GM12873 (cell line): ENCODE data around the gene AFF3.

ENCODE experiments used
- TF ChIP-seq, protein P1 (sequence below): IDR thresholded peaks from 2 replicates; pipeline ENCODE4 v1.5.1; 2012; ENCODE audit warnings: low read depth, mild to moderate bottlenecking, moderate library complexity, low read length, control low read depth; ENCODE audit not compliant: insufficient read depth; ENCODE audit errors: missing control alignments

Gene AFF3

DNA sequence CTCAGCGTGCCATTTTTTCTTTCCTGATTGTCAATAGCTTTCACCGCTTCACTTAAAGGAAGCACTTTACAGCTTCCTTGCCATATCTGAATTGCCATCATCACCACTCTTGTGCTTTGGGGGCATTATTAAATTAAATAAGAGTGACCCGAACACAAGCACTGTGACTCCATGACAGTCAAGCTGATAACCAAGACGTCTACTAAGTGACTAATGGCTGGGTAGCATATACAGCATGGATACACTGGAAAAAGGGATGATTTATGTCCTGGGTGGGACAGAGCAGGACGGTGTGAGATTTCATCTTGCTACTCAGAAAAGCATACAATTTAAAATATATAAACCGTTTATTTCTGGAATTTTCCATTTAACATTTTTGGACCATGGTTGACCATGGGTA lies 24.3 kb upstream of the AFF3 start:
- TF ChIP-seq, protein P1, sequence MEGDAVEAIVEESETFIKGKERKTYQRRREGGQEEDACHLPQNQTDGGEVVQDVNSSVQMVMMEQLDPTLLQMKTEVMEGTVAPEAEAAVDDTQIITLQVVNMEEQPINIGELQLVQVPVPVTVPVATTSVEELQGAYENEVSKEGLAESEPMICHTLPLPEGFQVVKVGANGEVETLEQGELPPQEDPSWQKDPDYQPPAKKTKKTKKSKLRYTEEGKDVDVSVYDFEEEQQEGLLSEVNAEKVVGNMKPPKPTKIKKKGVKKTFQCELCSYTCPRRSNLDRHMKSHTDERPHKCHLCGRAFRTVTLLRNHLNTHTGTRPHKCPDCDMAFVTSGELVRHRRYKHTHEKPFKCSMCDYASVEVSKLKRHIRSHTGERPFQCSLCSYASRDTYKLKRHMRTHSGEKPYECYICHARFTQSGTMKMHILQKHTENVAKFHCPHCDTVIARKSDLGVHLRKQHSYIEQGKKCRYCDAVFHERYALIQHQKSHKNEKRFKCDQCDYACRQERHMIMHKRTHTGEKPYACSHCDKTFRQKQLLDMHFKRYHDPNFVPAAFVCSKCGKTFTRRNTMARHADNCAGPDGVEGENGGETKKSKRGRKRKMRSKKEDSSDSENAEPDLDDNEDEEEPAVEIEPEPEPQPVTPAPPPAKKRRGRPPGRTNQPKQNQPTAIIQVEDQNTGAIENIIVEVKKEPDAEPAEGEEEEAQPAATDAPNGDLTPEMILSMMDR: no peak

DNA sequence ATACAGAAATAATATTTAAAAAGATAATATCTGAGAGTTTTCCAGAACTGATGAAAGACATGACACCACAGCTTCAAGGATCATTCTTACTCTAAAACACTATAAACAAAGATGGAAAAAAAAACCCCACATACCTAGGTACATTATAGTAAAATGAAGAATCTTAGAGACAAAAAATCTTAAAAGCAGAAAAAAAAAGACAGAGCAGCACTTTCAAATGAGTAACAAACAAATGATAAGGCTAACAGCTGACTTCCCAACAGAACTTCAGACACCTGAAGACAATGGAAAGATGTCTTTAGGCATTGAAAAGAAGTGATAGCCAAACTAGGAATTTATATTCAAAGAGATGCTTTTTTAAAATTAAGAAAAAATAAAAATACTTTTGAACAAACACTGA lies 21.2 kb upstream of the AFF3 start:
- TF ChIP-seq, protein P1: no peak

DNA sequence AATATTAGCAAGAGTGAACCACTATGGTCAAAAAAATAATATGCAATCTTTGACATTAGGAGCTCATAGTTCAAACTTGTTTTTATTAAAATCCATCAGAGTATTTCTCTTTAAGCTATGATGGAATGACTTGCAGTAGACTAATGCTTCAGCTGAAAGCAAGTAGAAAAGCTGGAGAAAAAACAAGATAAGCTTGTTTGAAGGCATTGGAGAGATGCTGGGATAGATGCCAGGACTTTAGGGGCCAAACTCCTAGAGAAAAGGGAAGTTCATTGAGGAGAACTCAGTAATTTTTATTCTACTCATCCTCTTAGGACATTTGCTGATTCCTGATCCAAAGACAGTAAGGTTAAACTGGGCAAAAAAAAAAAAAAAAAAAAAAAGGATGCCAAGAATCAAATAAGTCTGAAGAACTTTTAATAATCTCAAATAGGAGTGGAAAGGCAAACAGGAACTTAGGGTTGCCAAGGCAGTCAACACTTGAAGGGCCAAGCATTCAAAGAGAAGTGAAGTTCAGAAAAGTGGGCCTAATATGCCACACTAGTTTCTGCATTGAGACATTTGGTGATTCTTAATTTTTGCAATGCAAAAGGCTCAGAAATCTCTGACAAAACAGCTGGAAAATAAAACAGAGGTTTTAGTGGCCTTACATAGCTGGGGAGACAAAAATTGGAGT lies 19.7 kb upstream of the AFF3 start:
- TF ChIP-seq, protein P1: no peak

DNA sequence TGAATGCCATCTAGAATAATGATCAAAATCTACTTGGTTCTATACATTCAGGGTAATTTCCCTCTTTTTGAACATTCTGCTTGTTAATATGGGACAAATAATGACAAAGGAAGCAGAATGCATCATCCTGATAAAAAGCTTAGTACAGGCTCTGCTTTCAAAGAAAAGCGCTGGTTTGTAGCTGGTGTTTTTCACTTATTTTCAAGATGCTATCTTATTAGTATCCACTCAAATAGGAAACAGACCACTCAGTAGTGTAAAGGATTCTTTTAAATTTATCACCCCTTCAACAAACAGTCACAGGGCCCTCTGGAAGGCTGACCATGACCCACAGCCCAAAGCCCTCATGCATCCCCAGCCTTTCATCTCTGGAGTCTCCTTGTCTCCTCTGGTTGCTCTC lies 18.0 kb upstream of the AFF3 start:
- TF ChIP-seq, protein P1: no peak

DNA sequence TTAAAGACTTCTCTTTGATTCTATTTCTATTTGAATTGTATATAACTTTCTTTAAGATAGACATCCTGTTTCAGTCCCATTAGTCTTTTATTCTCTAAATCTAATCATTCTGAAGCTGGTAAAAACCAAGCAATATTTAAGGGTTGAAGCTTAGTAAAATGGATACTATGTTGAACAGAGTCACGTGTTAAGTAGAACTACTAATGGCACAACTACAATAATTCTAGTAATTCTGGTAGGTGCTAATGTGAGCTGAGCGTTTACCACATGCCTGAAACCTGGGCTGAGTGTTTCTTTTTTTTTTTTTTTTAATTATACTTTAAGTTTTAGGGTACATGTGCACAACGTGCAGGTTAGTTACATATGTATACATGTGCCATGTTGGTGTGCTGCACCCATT lies 8.9 kb upstream of the AFF3 start:
- TF ChIP-seq, protein P1: no peak

DNA sequence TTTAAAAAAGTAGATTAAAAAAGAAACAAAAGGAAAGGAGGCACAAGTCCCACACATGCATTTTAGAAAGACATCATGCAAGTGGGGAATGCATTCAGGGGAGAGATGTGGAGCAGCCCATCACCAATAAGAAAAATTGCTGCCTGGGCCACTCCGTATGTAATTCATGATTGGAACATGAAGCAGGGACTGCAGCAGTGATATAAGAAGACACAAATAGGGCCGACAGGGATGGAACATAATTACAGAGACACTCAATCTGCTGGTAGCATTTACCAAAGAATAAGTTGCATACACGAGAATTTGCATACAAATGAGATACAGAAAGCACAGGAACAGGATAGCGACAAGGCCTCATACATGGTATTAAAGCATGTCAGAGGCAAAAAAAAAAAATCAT lies 6.5 kb upstream of the AFF3 start:
- TF ChIP-seq, protein P1: no peak

DNA sequence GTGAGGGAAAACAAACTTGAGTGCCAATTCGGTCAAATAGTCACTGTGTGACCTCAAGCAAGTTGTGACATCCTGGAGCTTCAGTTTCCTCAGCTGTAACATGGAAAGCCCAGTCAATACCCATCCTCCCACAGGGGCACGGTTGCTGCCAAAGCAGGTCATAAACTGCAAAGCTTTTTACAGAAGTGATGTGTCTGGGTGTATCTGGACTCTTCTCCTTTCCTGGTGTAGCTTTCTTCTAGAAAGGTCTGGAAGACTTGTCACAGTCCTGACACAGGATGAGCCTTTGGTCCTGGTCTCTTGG lies 4.2 kb upstream of the AFF3 start:
- TF ChIP-seq, protein P1: no peak
